Measurements from ENCODE around the gene EVA1C.

EVA1C gene

DNA sequence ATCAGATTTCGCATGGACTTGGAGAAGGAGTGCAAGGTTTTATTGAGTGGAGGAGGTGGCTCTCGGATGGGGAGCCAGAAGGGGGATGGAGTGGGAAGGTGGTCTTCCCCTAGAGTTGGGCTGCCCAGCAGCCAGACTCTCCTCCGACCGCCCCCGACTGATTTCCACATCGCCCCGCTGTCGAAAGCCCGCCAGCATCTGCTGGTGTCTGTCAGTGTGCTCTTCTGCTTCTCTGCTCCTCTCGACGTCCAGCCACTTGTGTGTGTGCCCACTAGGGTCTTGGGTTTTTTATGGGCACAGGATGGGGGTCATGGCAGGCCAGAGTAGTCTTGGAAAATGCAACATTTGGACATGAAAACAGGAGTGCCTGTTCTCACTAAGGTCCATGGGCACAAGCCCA is 40.1 kb downstream of the EVA1C start:
- TF ChIP-seq SIN3A (IDR thresholded peaks at IDR 0.05; ENCODE audit: borderline replicate concordance, insufficient read depth, low read length) (no peak), POLR2AphosphoS5 (IDR thresholded peaks at IDR 0.05; ENCODE audit: low read depth, low read length) (no peak), TAF1 (IDR thresholded peaks at IDR 0.05; ENCODE audit: borderline replicate concordance, insufficient read depth, low read length) (no peak), FOXP2 (optimal IDR thresholded peaks at IDR 0.05; ENCODE audit: borderline replicate concordance, extremely low read depth, extremely low read length, insufficient read depth) (no peak)
- TF ChIP-seq, protein P1, sequence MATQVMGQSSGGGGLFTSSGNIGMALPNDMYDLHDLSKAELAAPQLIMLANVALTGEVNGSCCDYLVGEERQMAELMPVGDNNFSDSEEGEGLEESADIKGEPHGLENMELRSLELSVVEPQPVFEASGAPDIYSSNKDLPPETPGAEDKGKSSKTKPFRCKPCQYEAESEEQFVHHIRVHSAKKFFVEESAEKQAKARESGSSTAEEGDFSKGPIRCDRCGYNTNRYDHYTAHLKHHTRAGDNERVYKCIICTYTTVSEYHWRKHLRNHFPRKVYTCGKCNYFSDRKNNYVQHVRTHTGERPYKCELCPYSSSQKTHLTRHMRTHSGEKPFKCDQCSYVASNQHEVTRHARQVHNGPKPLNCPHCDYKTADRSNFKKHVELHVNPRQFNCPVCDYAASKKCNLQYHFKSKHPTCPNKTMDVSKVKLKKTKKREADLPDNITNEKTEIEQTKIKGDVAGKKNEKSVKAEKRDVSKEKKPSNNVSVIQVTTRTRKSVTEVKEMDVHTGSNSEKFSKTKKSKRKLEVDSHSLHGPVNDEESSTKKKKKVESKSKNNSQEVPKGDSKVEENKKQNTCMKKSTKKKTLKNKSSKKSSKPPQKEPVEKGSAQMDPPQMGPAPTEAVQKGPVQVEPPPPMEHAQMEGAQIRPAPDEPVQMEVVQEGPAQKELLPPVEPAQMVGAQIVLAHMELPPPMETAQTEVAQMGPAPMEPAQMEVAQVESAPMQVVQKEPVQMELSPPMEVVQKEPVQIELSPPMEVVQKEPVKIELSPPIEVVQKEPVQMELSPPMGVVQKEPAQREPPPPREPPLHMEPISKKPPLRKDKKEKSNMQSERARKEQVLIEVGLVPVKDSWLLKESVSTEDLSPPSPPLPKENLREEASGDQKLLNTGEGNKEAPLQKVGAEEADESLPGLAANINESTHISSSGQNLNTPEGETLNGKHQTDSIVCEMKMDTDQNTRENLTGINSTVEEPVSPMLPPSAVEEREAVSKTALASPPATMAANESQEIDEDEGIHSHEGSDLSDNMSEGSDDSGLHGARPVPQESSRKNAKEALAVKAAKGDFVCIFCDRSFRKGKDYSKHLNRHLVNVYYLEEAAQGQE (IDR thresholded peaks at IDR 0.05; ENCODE audit: insufficient read depth in 1 of 2, low read depth in 2 of 2, low read length in 2 of 2) = no peak

DNA sequence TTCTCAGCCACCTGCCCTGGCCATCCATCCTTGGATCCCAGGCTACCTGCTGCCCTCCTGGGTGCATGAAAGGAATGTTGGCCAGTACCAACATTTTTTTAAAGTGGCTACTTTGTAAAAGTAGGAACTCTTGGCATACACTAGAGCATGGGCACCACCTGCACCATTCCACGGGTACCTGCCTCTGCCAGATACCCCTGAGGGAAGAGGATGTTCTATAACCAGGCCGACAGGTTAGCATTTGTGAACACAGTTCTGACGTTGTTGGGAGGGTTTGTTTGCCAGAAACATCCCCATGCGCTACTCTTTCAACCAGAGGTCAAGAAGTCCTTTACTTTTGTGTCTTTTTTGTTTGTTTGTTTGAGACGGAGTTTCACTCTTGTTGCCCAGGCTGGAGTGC is 43.0 kb downstream of the EVA1C start:
- no peak for TF ChIP-seq SIN3A (IDR thresholded peaks at IDR 0.05; ENCODE audit: borderline replicate concordance, insufficient read depth, low read length)
- TF ChIP-seq, protein P1 (IDR thresholded peaks at IDR 0.05; ENCODE audit: insufficient read depth in 1 of 2, low read depth in 2 of 2, low read length in 2 of 2) = no peak
- no peak for TF ChIP-seq TAF1 (IDR thresholded peaks at IDR 0.05; ENCODE audit: borderline replicate concordance, insufficient read depth, low read length)

DNA sequence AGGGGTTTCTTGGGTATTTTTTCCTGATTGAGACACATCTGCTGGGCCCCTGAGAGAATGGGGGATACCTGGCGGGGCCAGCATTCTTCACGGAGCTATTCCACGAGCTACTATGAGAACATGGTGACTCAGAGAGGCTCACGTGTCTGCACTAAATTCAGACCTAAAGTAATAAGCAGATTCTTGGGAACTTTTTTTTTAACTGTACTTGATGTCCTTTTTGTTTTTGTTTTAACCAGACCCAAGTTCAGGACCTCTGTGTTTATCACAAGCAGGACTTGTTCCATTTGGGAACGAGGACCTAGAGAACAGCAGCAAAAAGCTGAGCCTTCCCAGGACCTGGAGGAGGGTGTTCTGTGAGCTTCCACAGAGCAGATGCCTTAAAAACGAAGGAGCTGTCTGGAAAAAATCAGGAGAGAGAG is 44.0 kb downstream of the EVA1C start:
- TF ChIP-seq FOXP2 (optimal IDR thresholded peaks at IDR 0.05; ENCODE audit: borderline replicate concordance, extremely low read depth, extremely low read length, insufficient read depth) (no peak), POLR2AphosphoS5 (IDR thresholded peaks at IDR 0.05; ENCODE audit: low read depth, low read length) (no peak), TAF1 (IDR thresholded peaks at IDR 0.05; ENCODE audit: borderline replicate concordance, insufficient read depth, low read length) (no peak), SIN3A (IDR thresholded peaks at IDR 0.05; ENCODE audit: borderline replicate concordance, insufficient read depth, low read length) (no peak)
- TF ChIP-seq, protein P1 (IDR thresholded peaks at IDR 0.05; ENCODE audit: insufficient read depth in 1 of 2, low read depth in 2 of 2, low read length in 2 of 2) = no peak

DNA sequence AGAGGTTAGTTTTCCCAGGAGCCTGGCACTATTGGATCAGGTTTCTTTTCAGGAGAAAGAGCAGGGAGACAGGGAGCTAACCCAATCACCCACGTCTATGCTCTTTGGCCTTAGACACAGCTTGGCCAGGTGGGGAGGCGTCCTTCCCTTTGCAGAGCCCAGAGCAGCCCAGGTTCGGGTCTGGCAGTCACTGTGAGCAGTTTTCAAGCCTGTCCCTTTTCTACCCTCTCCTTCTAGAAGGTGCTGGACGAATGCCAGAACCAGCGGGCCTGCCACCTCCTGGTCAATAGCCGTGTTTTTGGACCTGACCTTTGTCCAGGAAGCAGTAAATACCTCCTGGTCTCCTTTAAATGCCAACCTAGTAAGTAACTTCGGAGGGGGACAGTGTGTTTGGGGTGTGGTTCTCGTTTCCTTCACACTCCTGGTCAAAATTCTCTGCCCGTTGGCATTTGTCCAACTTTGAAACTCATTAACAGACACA is 44.9 kb downstream of the EVA1C start:
- TF ChIP-seq TAF1 (IDR thresholded peaks at IDR 0.05; ENCODE audit: borderline replicate concordance, insufficient read depth, low read length) = no peak
- no peak for TF ChIP-seq POLR2AphosphoS5 (IDR thresholded peaks at IDR 0.05; ENCODE audit: low read depth, low read length)
- no peak for TF ChIP-seq FOXP2 (optimal IDR thresholded peaks at IDR 0.05; ENCODE audit: borderline replicate concordance, extremely low read depth, extremely low read length, insufficient read depth)
- TF ChIP-seq SIN3A (IDR thresholded peaks at IDR 0.05; ENCODE audit: borderline replicate concordance, insufficient read depth, low read length) = no peak
- TF ChIP-seq, protein P1 (IDR thresholded peaks at IDR 0.05; ENCODE audit: insufficient read depth in 1 of 2, low read depth in 2 of 2, low read length in 2 of 2) = no peak

DNA sequence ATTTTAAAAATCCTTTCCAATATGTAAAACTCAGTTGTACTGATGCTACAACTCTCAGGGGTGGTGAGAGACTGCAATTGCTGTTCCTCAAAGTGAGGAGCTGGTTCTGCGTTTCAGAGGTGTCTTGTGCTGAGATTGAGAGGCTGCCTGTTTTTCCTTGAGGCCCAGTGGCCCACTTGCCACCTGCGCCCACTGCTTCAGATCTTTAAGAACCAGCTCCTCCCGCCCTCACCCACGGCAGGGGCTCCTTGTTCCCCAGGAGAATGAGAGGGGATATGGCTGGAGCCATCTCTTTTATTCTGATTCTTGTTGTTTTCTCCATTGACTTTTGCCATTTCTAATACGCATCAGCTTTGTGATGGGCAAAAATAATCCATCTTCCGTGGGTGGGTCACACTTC is 45.5 kb downstream of the EVA1C start:
- TF ChIP-seq, protein P1 (IDR thresholded peaks at IDR 0.05; ENCODE audit: insufficient read depth in 1 of 2, low read depth in 2 of 2, low read length in 2 of 2) = no peak
- TF ChIP-seq SIN3A (IDR thresholded peaks at IDR 0.05; ENCODE audit: borderline replicate concordance, insufficient read depth, low read length) (no peak), POLR2AphosphoS5 (IDR thresholded peaks at IDR 0.05; ENCODE audit: low read depth, low read length) (no peak), TAF1 (IDR thresholded peaks at IDR 0.05; ENCODE audit: borderline replicate concordance, insufficient read depth, low read length) (no peak), FOXP2 (optimal IDR thresholded peaks at IDR 0.05; ENCODE audit: borderline replicate concordance, extremely low read depth, extremely low read length, insufficient read depth) (no peak)

Measured in PFSK-1 (cell line).